K562 (cell line): ENCODE measurements around the gene LRRC61. TPM values are rescaled to one million over a fixed set of nuclear protein-coding genes. Genes with fewer than 3 reads are reported as not detected.

ENCODE experiments used
- ARHGAP35 ChIP-seq: fragments of 450-650 bp; IDR thresholded peaks from 2 replicates; pipeline ENCODE4 v1.6.1; 2018; ENCODE audit not compliant: partially characterized antibody
- FOXM1 ChIP-seq, 2 experiments: fragments of 450-650 bp in 1 of 2; sonication (generic) in 1 of 2; formaldehyde crosslinking in 1 of 2; IDR thresholded peaks; 2 replicates each; pipeline versions ENCODE4 v1.6.1 to v1.9.0; 2017 to 2022; ENCODE audit warnings: low read depth in 2 of 2, mild to moderate bottlenecking in 2 of 2, missing genetic modification reagents in 1 of 2, moderate library complexity in 1 of 2
- MGA ChIP-seq: fragments of 450-650 bp; IDR thresholded peaks from 2 replicates; pipeline ENCODE4 v1.6.1; 2016; ENCODE audit warnings: mild to moderate bottlenecking, moderate library complexity
- polyA plus RNA-seq, 8 experiments: library from polyadenylated mRNA; depleted of rRNA in 4 of 8; stranded (reverse) in 5 of 8; unstranded in 3 of 8; fragments of >200 nt; fragmentation: Nextera tagmentation in 2 of 8; fragmentation: Illumina TruSeq in 1 of 8; extraction: Ambion mirVana in 2 of 8; extraction: Trizol in 1 of 8; gene quantifications; 2 replicates each; pipeline versions ENCODE4 v1.2.1 to v1.2.3, GENCODE V29; 2011 to 2014; ENCODE audit warnings: inconsistent platforms in 1 of 8, missing spikeins in 1 of 8
- total RNA-seq, 7 experiments: library from RNA; depleted of rRNA in 6 of 7; stranded (reverse); fragments of >200 nt in 6 of 7; fragmentation: Illumina TruSeq in 2 of 7; extraction: Trizol in 2 of 7; gene quantifications; 2 replicates each; pipeline versions ENCODE4 v1.2.1 to v1.2.3, GENCODE V29; 2011 to 2021; ENCODE audit warnings: low replicate concordance in 1 of 7

Gene LRRC61
- total and polyA plus RNA-seq, 9 of the 15 experiments (the other 6 are each of a cell fraction or from before 2014, with no cell fraction given), result 1.3 to 55.2 (median 35.2) TPM

- TF ChIP-seq MGA (no peak), FOXM1 (IDR thresholded peaks at IDR 0.05; ENCODE audit: low read depth) (no peak), FOXM1 (CRISPR knock-in tag; IDR thresholded peaks at IDR 0.05; ENCODE audit: low read depth) (0 out of 2 replicates have a peak, but pooled peaks have one; percentile 30), ARHGAP35 (no peak)
Measured at GRCh38 chr7:150368884-150369747, 46.0 kb downstream of the LRRC61 start (continued).
